ACC112 (cell line): ENCODE measurements around the gene SKI.
A peak's percentile ranks its signal among the peaks of the same experiment; 100 is the strongest.

ENCODE experiments used
- H2AFZ ChIP-seq: fragments of 200-600 bp; sonication (generic); one replicate; pipeline ENCODE4 v1.6.0; 2017; ENCODE audit warnings: antibody characterized with exemption, low read length; ENCODE audit not compliant: unreplicated experiment
- H3K27ac ChIP-seq: fragments of 200-600 bp; sonication (generic); 2 replicates; pipeline ENCODE4 v1.5.1; 2014; ENCODE audit warnings: low read depth, mild to moderate bottlenecking, antibody characterized with exemption, low read length, moderate library complexity
- H3K27me3 ChIP-seq: fragments of 200-600 bp; sonication (generic); 2 replicates; pipeline ENCODE4 v1.6.1; 2014; ENCODE audit warnings: mild to moderate bottlenecking, antibody characterized with exemption, low read length, moderate library complexity, mixed read lengths; ENCODE audit not compliant: insufficient read depth
- H3K36me3 ChIP-seq: fragments of 200-600 bp; sonication (generic); 2 replicates; pipeline ENCODE4 v1.6.1; 2016; ENCODE audit warnings: mild to moderate bottlenecking, antibody characterized with exemption, low read length, moderate library complexity, mixed read lengths; ENCODE audit not compliant: insufficient read depth
- H3K4me1 ChIP-seq: fragments of 200-600 bp; sonication (generic); one replicate; pipeline ENCODE4 v1.6.1; 2016; ENCODE audit warnings: low read length, mixed read lengths; ENCODE audit not compliant: insufficient read depth, unreplicated experiment, control insufficient read depth
- H3K4me3 ChIP-seq: fragments of 200-600 bp; sonication (generic); 2 replicates; pipeline ENCODE4 v1.5.1; 2014; ENCODE audit warnings: mild to moderate bottlenecking, low read depth, low read length
- H3K79me2 ChIP-seq: fragments of 200-600 bp; sonication (generic); one replicate; pipeline ENCODE4 v1.6.0; 2016; ENCODE audit warnings: low read length; ENCODE audit not compliant: control insufficient read depth, unreplicated experiment, insufficient read depth

Gene SKI

DNA sequence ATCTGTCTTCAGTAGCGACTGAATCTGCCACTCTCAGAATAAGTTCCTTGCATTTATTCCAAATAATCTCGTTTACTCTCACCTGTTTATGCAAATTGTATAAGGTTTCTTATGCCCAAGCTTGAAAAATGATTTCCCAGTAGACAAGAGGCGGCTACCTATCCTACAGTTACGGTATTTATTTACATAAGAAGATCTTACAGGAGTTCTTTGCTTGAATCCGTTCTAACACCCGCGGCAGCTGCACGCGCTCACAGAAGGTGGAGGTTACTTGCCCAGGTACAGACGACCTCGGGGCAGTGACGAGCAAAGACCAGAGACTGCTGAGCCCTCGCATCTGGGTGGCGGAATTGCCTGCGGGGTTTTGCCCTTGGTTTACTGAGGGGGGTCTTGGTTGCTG lies 79.9 kb downstream of the SKI start:
- Histone ChIP-seq H2AFZ (no peak overlapping the region), H3K27ac (no peak overlapping the region), H3K4me1 (peaks cover 10% of the 10 kb centered on the region), H3K27me3 (no peaks in the 10 kb centered on the region), H3K79me2 (peaks cover 7% of the 10 kb centered on the region), H3K36me3 (peaks cover 28% of the 10 kb centered on the region; the same call in 1 of the 2 replicates), H3K4me3 (no peak overlapping the region)

DNA sequence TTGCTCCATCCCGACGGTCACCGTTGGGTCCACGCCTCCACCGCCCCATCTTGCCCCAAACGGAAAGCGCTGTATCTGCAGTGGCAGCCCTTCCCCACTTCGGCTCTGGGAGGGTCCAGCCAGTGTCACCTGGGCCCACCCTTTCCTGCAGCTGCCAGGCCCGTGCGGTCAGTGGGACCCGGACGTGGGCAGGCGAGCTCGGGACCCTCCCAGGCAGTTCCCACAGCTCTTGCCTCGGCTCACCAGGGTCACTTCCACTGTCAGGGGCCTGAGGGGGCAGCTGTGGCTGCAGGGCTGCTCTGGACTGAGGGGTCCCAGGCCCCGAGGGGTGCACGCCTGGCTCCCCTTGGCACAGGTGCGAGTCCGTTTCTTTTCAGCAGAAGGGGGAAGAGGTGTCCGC lies 80.7 kb downstream of the SKI start:
- Histone ChIP-seq H3K4me1 (peaks cover 14% of the 10 kb centered on the region), H3K79me2 (peaks cover 2% of the 10 kb centered on the region), H3K36me3 (peaks cover 28% of the 10 kb centered on the region; the same call in 1 of the 2 replicates), H3K27me3 (no peaks in the 10 kb centered on the region), H2AFZ (no peak overlapping the region), H3K27ac (no peak overlapping the region), H3K4me3 (no peak overlapping the region)

DNA sequence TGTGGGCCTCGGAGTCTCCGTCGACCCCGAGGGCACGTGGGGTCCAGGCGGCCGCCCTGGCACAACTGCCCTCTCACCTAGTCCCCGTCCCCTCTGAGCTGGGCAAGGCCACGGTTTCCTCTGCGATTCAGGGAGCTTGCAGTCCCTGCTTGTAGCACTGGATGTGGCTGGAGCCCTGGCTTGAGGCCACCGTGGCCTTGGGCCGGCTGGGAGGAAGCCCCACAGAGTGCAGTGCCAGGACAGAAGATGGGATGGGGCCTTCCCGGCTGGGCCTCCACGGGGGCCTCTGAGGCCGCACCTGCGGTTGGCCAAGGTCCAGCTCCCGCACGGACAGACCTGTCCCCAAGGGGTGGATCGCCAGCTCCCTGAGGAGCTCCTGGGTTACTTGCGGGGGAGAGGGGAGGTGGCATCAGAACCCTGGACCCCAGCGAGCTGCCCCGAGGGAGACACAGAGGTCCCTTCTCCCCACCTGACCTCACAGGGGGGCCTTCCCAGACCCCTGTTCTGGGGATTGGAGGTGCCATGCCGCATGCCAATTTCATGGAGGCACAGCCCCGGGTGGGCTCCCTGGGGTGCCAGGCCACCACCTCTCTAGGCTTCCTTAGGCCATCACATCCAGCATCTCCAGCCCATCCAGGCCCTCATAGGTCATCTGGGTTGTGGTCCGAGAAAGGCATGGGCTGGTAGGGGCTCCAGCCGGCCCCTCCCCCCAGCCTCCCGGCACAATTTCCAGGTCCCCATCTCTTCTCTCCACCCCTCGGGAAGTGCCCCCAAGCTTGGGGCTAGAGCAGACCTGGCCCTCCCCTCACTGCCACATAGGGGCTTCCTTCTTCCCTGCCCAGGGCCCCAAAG lies 82.4 kb downstream of the SKI start:
- Histone ChIP-seq H3K4me3 (no peak overlapping the region), H3K27me3 (no peaks in the 10 kb centered on the region), H3K79me2 (no peaks in the 10 kb centered on the region), H3K36me3 (peaks cover 23% of the 10 kb centered on the region; the same call in 1 of the 2 replicates), H2AFZ (no peak overlapping the region), H3K27ac (no peak overlapping the region), H3K4me1 (peaks cover 22% of the 10 kb centered on the region)

DNA sequence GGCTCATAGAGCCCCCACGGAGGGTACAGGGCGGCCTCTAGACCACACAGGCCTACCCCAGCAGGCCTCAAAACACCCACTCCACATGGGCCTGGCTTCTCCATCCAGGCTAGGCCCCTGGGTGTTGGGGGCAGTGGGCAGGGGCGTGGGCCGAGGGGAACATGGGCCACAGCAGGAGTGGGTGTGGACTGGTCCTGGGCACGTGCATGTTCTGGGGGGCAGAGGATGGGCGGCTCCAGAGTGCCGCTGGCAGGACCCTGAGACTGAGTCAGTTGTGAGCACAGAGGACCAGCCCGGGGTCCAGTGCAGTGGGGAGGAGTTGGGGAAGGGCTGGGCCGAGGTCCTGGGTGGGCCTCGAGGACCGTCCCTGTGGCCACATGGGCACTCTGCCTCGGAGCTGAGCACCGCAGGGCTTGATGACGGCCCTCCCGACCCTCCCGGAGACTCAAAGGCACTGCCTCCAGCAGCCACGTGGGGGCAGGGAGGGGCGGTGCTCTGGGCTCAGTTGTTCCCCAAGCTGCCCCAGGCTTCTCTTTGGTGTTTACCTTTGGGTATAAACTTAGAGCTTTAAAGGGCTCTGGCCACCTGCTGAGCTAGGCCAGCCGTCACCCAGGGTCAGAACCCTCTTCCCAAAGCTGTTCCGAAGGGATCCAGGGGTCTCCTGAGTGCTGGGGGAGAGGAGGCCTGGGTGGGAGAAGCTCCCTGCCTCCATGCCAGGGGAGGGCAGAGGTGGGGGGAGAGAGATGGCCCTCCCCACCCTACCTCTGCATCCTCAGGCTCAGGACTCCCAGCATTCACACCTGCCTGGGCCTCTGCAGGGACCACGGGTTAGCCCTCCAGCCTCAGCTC lies 83.3 kb downstream of the SKI start:
- Histone ChIP-seq H3K4me3 (no peak overlapping the region), H3K27ac (no peak overlapping the region), H3K36me3 (peaks cover 15% of the 10 kb centered on the region; the same call in 1 of the 2 replicates), H2AFZ (no peak overlapping the region), H3K79me2 (no peaks in the 10 kb centered on the region), H3K4me1 (peaks cover 30% of the 10 kb centered on the region), H3K27me3 (no peaks in the 10 kb centered on the region)

DNA sequence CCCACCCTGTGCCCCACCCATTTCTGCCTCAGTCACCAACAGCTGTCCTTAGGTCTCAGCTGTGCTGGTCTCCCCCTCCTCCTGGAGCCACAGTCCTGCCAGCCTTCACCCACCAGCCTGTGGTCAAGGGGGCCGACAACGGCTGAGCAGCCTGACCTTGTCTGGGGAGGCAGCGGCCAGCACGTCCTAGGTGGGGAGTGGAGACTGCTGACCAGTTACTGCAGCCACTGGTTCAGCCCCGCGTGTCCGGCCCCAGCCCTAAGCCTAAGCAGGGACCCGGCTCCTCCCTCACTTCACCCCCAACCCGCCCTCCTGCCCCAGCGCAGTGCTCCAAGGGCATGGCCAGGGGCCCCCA lies 84.0 kb downstream of the SKI start:
- H3K27ac ChIP-seq = no peak overlapping the region
- peaks cover 15% of the 10 kb centered on the region; the same call in 1 of the 2 replicates for H3K36me3 ChIP-seq
- H3K4me1 ChIP-seq = peaks cover 34% of the 10 kb centered on the region

DNA sequence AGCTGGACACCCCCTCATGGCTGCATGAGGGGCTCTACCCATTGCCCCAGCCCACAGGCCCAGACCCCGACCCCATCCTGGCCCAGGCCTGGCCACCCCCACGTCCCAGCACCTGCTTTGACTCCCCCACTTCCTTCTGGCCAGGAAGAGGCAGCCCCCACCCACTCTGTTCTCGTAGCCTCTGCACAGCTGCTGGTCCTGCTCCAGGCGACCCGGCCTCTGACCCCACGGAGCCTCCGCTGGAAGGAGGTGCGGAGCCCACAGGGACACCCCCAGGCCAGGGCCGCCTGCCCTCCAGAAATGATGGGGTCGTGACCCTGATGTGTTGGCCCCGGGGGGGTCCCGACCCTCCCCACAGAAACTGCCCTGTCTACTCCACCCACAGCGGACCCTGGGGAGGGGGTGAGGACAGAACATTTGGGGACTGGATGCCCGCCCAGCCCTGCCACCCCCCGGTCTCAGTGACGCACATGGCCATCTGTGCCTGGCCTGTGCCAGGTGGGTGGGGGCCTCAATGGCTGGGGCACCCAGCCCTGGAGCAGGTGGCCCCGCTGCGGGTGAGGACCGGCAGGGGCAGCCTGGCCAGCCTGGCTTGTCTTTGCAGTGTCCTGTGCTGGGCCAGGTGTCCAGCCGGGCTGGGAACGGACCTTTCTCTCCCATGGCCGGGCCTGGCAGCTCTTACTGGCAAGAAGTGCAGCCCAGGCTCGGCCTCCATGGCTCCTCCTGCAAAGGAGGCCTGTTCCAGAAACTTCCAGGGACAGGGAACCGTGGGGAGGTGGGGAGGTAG lies 84.6 kb downstream of the SKI start:
- peaks cover 34% of the 10 kb centered on the region for H3K4me1 ChIP-seq

More for the DNA sequence above, 84.0 kb downstream of the SKI start:
- Histone ChIP-seq H3K4me3 (no peak overlapping the region), H2AFZ (no peak overlapping the region), H3K79me2 (no peaks in the 10 kb centered on the region), H3K27me3 (no peaks in the 10 kb centered on the region)

DNA sequence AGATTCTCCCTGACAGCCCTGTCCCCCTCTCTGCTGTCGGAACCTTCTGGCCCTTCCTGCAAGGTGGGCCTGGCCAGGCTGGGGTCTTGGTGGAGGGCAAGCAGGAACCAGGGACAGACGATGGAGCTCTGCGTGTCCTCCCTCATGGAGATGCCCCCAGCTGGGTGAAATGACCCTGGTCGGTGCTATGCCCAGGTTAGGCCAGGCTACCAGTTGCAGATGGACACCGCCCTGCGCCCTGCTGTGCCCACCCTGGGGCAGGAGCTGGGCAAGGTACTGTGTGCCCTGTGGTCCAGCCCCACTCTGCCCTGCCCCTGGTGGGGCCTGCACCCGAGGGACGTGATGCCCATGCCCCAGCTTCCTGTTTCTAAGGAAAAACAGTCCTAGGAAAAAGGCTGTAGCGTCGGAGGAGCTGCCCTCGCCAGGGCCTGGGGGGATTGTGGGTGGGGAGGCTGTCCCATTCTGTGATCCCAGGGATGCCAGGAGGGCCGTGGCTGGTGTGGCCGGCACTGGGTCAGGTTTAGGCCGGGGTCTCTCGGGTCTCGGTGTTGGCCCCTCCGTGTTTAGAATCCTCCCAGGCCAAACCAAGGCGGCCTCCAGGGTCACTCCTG lies 85.6 kb downstream of the SKI start:
- 0 out of 2 replicates have a peak, but pooled peaks cover 2% of the 10 kb centered on the region for H3K36me3 ChIP-seq
- H3K4me3 ChIP-seq = peak overlapping the region; percentile 71
- H3K27ac ChIP-seq = peak overlapping the region; percentile 28
- H3K4me1 ChIP-seq = peaks cover 34% of the 10 kb centered on the region
- H3K27me3 ChIP-seq = no peaks in the 10 kb centered on the region
- H2AFZ ChIP-seq = no peak overlapping the region
- no peaks in the 10 kb centered on the region for H3K79me2 ChIP-seq

More for the DNA sequence above, 84.6 kb downstream of the SKI start:
- no peak overlapping the region for H3K4me3 ChIP-seq
- H3K27me3 ChIP-seq = no peaks in the 10 kb centered on the region
- H3K27ac ChIP-seq = no peak overlapping the region
- peaks cover 11% of the 10 kb centered on the region; the same call in 1 of the 2 replicates for H3K36me3 ChIP-seq
- no peaks in the 10 kb centered on the region for H3K79me2 ChIP-seq
- H2AFZ ChIP-seq = no peak overlapping the region

DNA sequence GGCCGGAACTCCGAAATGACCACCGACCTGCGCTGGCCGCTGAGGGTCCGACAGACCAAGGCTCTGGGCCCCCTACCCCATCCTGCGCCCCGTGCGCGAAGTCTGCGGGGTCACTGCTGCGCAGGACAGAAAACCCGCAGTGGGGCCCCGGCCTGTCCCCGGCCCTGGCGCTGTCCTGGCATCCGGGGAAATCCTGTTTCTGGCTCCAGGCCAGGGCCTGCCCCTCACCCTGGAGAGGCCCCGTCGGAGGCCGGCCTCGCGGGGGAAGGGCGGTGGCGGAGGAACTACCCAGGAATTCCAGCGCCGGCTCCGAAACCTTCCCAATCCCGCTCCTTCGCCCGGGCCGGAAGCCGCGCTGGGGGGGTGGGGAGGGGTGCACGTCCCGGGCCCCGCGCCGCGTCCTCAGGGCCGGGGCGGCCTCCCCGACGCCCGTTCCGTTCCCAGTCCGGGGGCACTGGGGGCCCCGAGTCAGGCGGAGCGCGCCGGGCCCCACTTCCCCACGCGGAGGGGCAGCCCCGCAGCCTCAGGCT lies 86.2 kb downstream of the SKI start:
- peaks cover 34% of the 10 kb centered on the region for H3K4me1 ChIP-seq
- H3K27ac ChIP-seq = peak overlapping the region; percentile 28
- H3K4me3 ChIP-seq = peak overlapping the region; percentile 71

DNA sequence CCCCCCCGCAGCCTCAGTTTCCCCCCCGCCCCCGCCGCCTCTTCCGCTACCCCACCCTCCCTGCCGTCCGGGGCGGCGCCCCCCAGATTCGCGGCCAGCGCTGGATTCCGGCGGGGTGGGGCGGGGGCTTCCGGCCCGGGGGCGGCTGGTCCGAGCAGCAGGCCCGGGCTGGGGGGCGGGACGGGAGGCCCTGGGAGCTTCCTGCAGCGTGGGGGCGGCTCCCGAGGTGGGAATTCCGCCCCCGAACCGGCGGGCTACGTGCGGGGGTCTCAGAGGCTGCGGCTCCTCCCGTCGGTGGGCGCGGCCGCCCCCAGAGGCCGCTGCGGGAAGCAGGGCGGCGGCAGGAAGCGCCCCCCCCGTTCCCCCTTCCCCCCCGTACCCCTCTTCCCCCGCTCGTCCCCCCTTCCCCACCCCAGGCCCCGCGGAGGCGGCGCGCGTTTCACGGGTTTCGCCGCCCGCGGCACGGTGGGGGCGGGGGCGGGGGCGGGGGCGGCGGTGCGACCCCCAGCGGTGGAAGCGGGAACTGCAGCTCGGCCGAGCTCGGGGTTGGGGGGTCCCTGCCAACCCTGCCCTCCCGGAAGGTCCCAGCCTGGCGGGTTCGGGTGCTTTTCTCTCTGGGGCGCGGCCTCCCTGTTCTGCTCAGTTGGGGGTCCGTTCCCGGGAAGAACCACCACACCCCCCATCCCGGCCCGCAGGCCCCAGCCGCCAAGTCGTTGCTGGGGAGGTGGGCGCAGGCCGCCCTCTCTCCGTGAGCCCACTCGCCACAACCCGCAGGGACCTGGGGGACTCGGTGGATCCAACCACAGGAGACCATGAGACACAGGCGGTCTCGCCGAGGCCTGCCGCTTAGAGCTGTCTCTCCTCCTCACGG lies 86.9 kb downstream of the SKI start:
- no peaks in the 10 kb centered on the region for H3K36me3 ChIP-seq
- no peaks in the 10 kb centered on the region for H3K79me2 ChIP-seq
- peak overlapping the region; percentile 28; the same call in 1 of the 2 replicates for H3K27ac ChIP-seq
- no peaks in the 10 kb centered on the region for H3K27me3 ChIP-seq
- no peak overlapping the region for H2AFZ ChIP-seq
- H3K4me3 ChIP-seq = peak overlapping the region; percentile 71
- peaks cover 34% of the 10 kb centered on the region for H3K4me1 ChIP-seq

More for the DNA sequence above, 86.2 kb downstream of the SKI start:
- H3K79me2 ChIP-seq = no peaks in the 10 kb centered on the region
- no peaks in the 10 kb centered on the region for H3K27me3 ChIP-seq
- no peak overlapping the region for H2AFZ ChIP-seq
- no peaks in the 10 kb centered on the region for H3K36me3 ChIP-seq
